CD4-positive, alpha-beta T cell treated with Interleukin-15 for 4 hours (primary cell): ENCODE measurements around the gene TSHZ2.
"Not testable (repeated sequence)": the region's sequence is repeated elsewhere in the genome, so short reads cannot be mapped to it uniquely, and the experiment has no call there.

ENCODE experiments used
- DNase-seq: peaks from one replicate; pipeline ENCODE4 v3.0.0-alpha.2; 2020; ENCODE audit warnings: low spot score

Gene TSHZ2

GRCh38 chr20:53510262-53510661, 538.1 kb downstream of the TSHZ2 start:
- no peak for DNase-seq

- no peak for DNase-seq
Measured at GRCh38 chr20:53510704-53511103, 538.5 kb downstream of the TSHZ2 start.

- no peak for DNase-seq
Measured at GRCh38 chr20:53512076-53512475, 539.9 kb downstream of the TSHZ2 start.

GRCh38 chr20:53513168-53513488, 541.0 kb downstream of the TSHZ2 start:
- no peak for DNase-seq

GRCh38 chr20:53513489-53514298, 541.5 kb downstream of the TSHZ2 start:
- no peak for DNase-seq

- DNase-seq: no peak
Measured at GRCh38 chr20:53515749-53516148, 543.6 kb downstream of the TSHZ2 start.

GRCh38 chr20:53517146-53517545, 545.0 kb downstream of the TSHZ2 start:
- DNase-seq: no peak

GRCh38 chr20:53521421-53521820, 549.3 kb downstream of the TSHZ2 start:
- DNase-seq: not testable (repeated sequence)

- no peak for DNase-seq
Measured at GRCh38 chr20:53522026-53522425, 549.9 kb downstream of the TSHZ2 start.

- DNase-seq: no peak
Measured at GRCh38 chr20:53522696-53523095, 550.5 kb downstream of the TSHZ2 start.

GRCh38 chr20:53523615-53524014, 551.5 kb downstream of the TSHZ2 start:
- DNase-seq: not testable (repeated sequence)

GRCh38 chr20:53524589-53525312, 552.6 kb downstream of the TSHZ2 start:
- DNase-seq: no peak

- DNase-seq: no peak
Measured at GRCh38 chr20:53527196-53527595, 555.0 kb downstream of the TSHZ2 start.

- DNase-seq: no peak
Measured at GRCh38 chr20:53529658-53530057, 557.5 kb downstream of the TSHZ2 start.

GRCh38 chr20:53530440-53530839, 558.3 kb downstream of the TSHZ2 start:
- no peak for DNase-seq

GRCh38 chr20:53532654-53533312, 560.6 kb downstream of the TSHZ2 start:
- not testable (repeated sequence) for DNase-seq

- no peak for DNase-seq
Measured at GRCh38 chr20:53533500-53533899, 561.3 kb downstream of the TSHZ2 start.

- DNase-seq: no peak
Measured at GRCh38 chr20:53534037-53534436, 561.9 kb downstream of the TSHZ2 start.

GRCh38 chr20:53535878-53536277, 563.7 kb downstream of the TSHZ2 start:
- DNase-seq: no peak

GRCh38 chr20:53536382-53536781, 564.2 kb downstream of the TSHZ2 start:
- DNase-seq: not testable (repeated sequence)

GRCh38 chr20:53539516-53539915, 567.4 kb downstream of the TSHZ2 start:
- DNase-seq: no peak
